ENCODE measurements around the gene ATG2A. TPM values are rescaled to one million over a fixed set of nuclear protein-coding genes. Genes with fewer than 3 reads are reported as not detected.

The ATG2A gene
- total and polyA plus RNA-seq, 9 of the 15 experiments (the other 6 are each of a cell fraction or from before 2014, with no cell fraction given) = 0.25 to 45.9 (median 5.2) TPM

DNA sequence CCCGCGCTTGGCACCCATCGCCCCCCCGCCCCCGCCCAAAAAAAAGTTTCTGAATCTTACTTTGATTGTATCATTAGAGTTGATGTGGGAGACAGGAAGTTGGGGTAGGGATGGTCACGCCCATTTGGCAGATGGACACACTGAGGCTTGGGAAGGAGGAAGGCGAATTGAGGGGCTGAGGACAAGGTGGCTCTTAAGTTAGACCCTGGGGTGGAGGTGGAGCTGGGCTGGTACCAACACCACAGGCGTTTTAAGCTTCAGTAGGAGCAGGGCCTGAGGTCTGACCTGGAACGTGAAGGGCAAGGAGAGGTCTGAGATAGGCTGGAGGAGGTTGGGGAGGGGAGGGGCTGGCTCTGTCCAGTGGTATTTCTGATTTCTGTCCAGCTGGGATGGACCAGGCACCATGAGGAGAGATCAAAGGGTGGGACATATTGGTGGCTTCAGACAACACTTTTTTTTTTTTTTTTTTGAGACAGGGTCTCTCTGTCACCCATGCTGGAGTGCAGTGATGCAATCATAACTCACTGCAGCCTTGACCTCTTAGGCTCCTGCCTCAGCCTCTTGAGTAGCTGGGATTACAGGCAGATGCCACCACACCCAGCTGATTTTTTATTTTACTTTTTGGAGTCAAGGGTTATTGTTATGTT, 71.8 kb downstream of the ATG2A start (continued):
- TF ChIP-seq, protein P1, sequence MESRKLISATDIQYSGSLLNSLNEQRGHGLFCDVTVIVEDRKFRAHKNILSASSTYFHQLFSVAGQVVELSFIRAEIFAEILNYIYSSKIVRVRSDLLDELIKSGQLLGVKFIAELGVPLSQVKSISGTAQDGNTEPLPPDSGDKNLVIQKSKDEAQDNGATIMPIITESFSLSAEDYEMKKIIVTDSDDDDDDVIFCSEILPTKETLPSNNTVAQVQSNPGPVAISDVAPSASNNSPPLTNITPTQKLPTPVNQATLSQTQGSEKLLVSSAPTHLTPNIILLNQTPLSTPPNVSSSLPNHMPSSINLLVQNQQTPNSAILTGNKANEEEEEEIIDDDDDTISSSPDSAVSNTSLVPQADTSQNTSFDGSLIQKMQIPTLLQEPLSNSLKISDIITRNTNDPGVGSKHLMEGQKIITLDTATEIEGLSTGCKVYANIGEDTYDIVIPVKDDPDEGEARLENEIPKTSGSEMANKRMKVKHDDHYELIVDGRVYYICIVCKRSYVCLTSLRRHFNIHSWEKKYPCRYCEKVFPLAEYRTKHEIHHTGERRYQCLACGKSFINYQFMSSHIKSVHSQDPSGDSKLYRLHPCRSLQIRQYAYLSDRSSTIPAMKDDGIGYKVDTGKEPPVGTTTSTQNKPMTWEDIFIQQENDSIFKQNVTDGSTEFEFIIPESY (CRISPR knock-in tag; IDR thresholded peaks at IDR 0.05) = no peak
- peak; percentile 84 for TF ChIP-seq ESRRA (IDR thresholded peaks at IDR 0.05; ENCODE audit: borderline replicate concordance, low read depth)
- no peak for TF ChIP-seq FOXK2 (conservative IDR thresholded peaks at IDR 0.05 in 1 of 2, IDR thresholded peaks at IDR 0.05 in 1 of 2; ENCODE audit: low read depth in 2 of 2)
- no peak for TF ChIP-seq PHF8 (IDR thresholded peaks at IDR 0.05; ENCODE audit: borderline replicate concordance, low read length)
- TF ChIP-seq U2AF2 (optimal IDR thresholded peaks at IDR 0.05; ENCODE audit: low read depth, low read length) = no peak
- TF ChIP-seq CBX2 (IDR thresholded peaks at IDR 0.05; ENCODE audit: insufficient read depth, low read length, poor library complexity, severe bottlenecking) = no peak
- TF ChIP-seq SIN3B (IDR thresholded peaks at IDR 0.05; ENCODE audit: low read depth) = no peak
- TF ChIP-seq ZNF239 (CRISPR knock-in tag; IDR thresholded peaks at IDR 0.05) = no peak
- no peak for TF ChIP-seq ZNF57 (CRISPR knock-in tag; IDR thresholded peaks at IDR 0.05)

MicroRNA genes within 50 kb of the gene (microRNA counts, 767-probe panel; counts per million panel counts)
- 3,352 counts per million, percentile 74 among the panel's probes with 10 or more counts for microRNA hsa-miR-192-5p

Small RNAs within 50 kb of the gene (microRNA-seq; reads per million reads assigned to microRNA genes)
- gene MIR6749 (ENCODE audit: borderline microRNAs expressed) = not detected
- gene MIR6750 (ENCODE audit: borderline microRNAs expressed) = 0.55 reads per million

Small RNAs within 50 kb of the gene (small RNA-seq; reads per million reads assigned to genes)
- gene MIR6749 (not detected), gene MIR6750 (not detected)

Other genes with a start within 250 kb of the ATG2A start
Only the 7 nearest of the 24 such genes appear.
- 4.0 and 7.1 TPM in 2 replicates for gene CDC42BPG, start 72.6 kb downstream of the ATG2A start, total RNA-seq (2014; rRNA removed)
- gene CDC42BPG, start 72.6 kb downstream of the ATG2A start, total RNA-seq (2014; rRNA removed; fragmentation: Illumina TruSeq; extraction: Trizol) = 0.99 and 1.1 TPM in 2 replicates
- 2.1 and 2.5 TPM in 2 replicates for gene CDC42BPG, start 72.6 kb downstream of the ATG2A start, total RNA-seq (2015; rRNA removed; fragmentation: Illumina TruSeq; extraction: Trizol)
- gene CDC42BPG, start 72.6 kb downstream of the ATG2A start, total RNA-seq (2021) = 7.4 and 8.8 TPM in 2 replicates
- 2.2 and 3.6 TPM in 2 replicates for gene CDC42BPG, start 72.6 kb downstream of the ATG2A start, polyA plus RNA-seq (2011; rRNA removed)
- 1.8 and 4.6 TPM in 2 replicates for gene CDC42BPG, start 72.6 kb downstream of the ATG2A start, polyA plus RNA-seq (2014; fragmentation: Illumina TruSeq; extraction: Trizol)
- gene CDC42BPG, start 72.6 kb downstream of the ATG2A start, polyA plus RNA-seq (2014; fragmentation: Nextera tagmentation; extraction: Ambion mirVana) = under 1 TPM; 0.04 to 0.08 TPM
- gene CDC42BPG, start 72.6 kb downstream of the ATG2A start, polyA plus RNA-seq (2014; rRNA removed) = 7.9 and 11.8 TPM in 2 replicates
- gene EHD1, start 38.6 kb downstream of the ATG2A start, total RNA-seq (2014; rRNA removed) = 39.1 and 40.0 TPM in 2 replicates
- 7.2 and 11.5 TPM in 2 replicates for gene EHD1, start 38.6 kb downstream of the ATG2A start, total RNA-seq (2014; rRNA removed; fragmentation: Illumina TruSeq; extraction: Trizol)
- gene EHD1, start 38.6 kb downstream of the ATG2A start, total RNA-seq (2015; rRNA removed; fragmentation: Illumina TruSeq; extraction: Trizol) = 12.7 and 12.9 TPM in 2 replicates
- 65.0 and 69.6 TPM in 2 replicates for gene EHD1, start 38.6 kb downstream of the ATG2A start, total RNA-seq (2021)
- gene EHD1, start 38.6 kb downstream of the ATG2A start, polyA plus RNA-seq (2011; rRNA removed) = 16.4 and 34.2 TPM in 2 replicates
- gene EHD1, start 38.6 kb downstream of the ATG2A start, polyA plus RNA-seq (2014; fragmentation: Illumina TruSeq; extraction: Trizol) = 41.0 and 45.1 TPM in 2 replicates
- under 1 TPM; 0.46 to 0.59 TPM for gene EHD1, start 38.6 kb downstream of the ATG2A start, polyA plus RNA-seq (2014; fragmentation: Nextera tagmentation; extraction: Ambion mirVana)
- gene EHD1, start 38.6 kb downstream of the ATG2A start, polyA plus RNA-seq (2014; rRNA removed) = 26.8 and 27.3 TPM in 2 replicates
- gene PPP2R5B, start 7.5 kb upstream of the ATG2A start, total RNA-seq (2014; rRNA removed) = 3.3 and 5.2 TPM in 2 replicates
- 1.8 and 3.2 TPM in 2 replicates for gene PPP2R5B, start 7.5 kb upstream of the ATG2A start, total RNA-seq (2014; rRNA removed; fragmentation: Illumina TruSeq; extraction: Trizol)
- gene PPP2R5B, start 7.5 kb upstream of the ATG2A start, total RNA-seq (2015; rRNA removed; fragmentation: Illumina TruSeq; extraction: Trizol) = 2.5 and 2.6 TPM in 2 replicates
- gene PPP2R5B, start 7.5 kb upstream of the ATG2A start, total RNA-seq (2021) = 6.4 and 7.8 TPM in 2 replicates
- 7.3 and 11.1 TPM in 2 replicates for gene PPP2R5B, start 7.5 kb upstream of the ATG2A start, polyA plus RNA-seq (2011; rRNA removed)
- gene PPP2R5B, start 7.5 kb upstream of the ATG2A start, polyA plus RNA-seq (2014; fragmentation: Illumina TruSeq; extraction: Trizol) = 5.1 and 5.2 TPM in 2 replicates
- gene PPP2R5B, start 7.5 kb upstream of the ATG2A start, polyA plus RNA-seq (2014; fragmentation: Nextera tagmentation; extraction: Ambion mirVana) = under 1 TPM; 0.10 to 0.13 TPM
- 5.1 and 6.1 TPM in 2 replicates for gene PPP2R5B, start 7.5 kb upstream of the ATG2A start, polyA plus RNA-seq (2014; rRNA removed)
- gene GPHA2, start 18.7 kb upstream of the ATG2A start, total RNA-seq (2014; rRNA removed) = not detected in 2 replicates
- gene GPHA2, start 18.7 kb upstream of the ATG2A start, total RNA-seq (2014; rRNA removed; fragmentation: Illumina TruSeq; extraction: Trizol) = not detected in 2 replicates
- gene GPHA2, start 18.7 kb upstream of the ATG2A start, total RNA-seq (2015; rRNA removed; fragmentation: Illumina TruSeq; extraction: Trizol) = 0.22 TPM in 1 of 2 replicates, not detected in the other
- gene GPHA2, start 18.7 kb upstream of the ATG2A start, total RNA-seq (2021) = not detected in 2 replicates
- not detected in 2 replicates for gene GPHA2, start 18.7 kb upstream of the ATG2A start, polyA plus RNA-seq (2011; rRNA removed)
- not detected in 2 replicates for gene GPHA2, start 18.7 kb upstream of the ATG2A start, polyA plus RNA-seq (2014; fragmentation: Illumina TruSeq; extraction: Trizol)
- gene GPHA2, start 18.7 kb upstream of the ATG2A start, polyA plus RNA-seq (2014; fragmentation: Nextera tagmentation; extraction: Ambion mirVana) = under 1 TPM in 1 of 2 experiments, not detected in 1; 0.17 TPM
- gene GPHA2, start 18.7 kb upstream of the ATG2A start, polyA plus RNA-seq (2014; rRNA removed) = 1.4 TPM in 1 of 2 replicates, not detected in the other
- gene MAJIN, start 54.9 kb upstream of the ATG2A start, total RNA-seq (2014; rRNA removed) = 0.12 TPM in 1 of 2 replicates, not detected in the other
- 0.18 and 0.29 TPM in 2 replicates for gene MAJIN, start 54.9 kb upstream of the ATG2A start, total RNA-seq (2014; rRNA removed; fragmentation: Illumina TruSeq; extraction: Trizol)
- gene MAJIN, start 54.9 kb upstream of the ATG2A start, total RNA-seq (2015; rRNA removed; fragmentation: Illumina TruSeq; extraction: Trizol) = 0.68 and 0.83 TPM in 2 replicates
- 0.24 TPM in 1 of 2 replicates, not detected in the other for gene MAJIN, start 54.9 kb upstream of the ATG2A start, total RNA-seq (2021)
- 0.28 and 0.42 TPM in 2 replicates for gene MAJIN, start 54.9 kb upstream of the ATG2A start, polyA plus RNA-seq (2011; rRNA removed)
- gene MAJIN, start 54.9 kb upstream of the ATG2A start, polyA plus RNA-seq (2014; fragmentation: Illumina TruSeq; extraction: Trizol) = 0.39 TPM in 1 of 2 replicates, not detected in the other
- under 1 TPM in 1 of 2 experiments, not detected in 1; 0.21 TPM for gene MAJIN, start 54.9 kb upstream of the ATG2A start, polyA plus RNA-seq (2014; fragmentation: Nextera tagmentation; extraction: Ambion mirVana)
- gene MAJIN, start 54.9 kb upstream of the ATG2A start, polyA plus RNA-seq (2014; rRNA removed) = 0.17 and 0.30 TPM in 2 replicates
- 7.0 and 7.3 TPM in 2 replicates for gene BATF2, start 79.8 kb upstream of the ATG2A start, total RNA-seq (2014; rRNA removed)
- 2.5 and 3.1 TPM in 2 replicates for gene BATF2, start 79.8 kb upstream of the ATG2A start, total RNA-seq (2014; rRNA removed; fragmentation: Illumina TruSeq; extraction: Trizol)
- 4.4 and 4.8 TPM in 2 replicates for gene BATF2, start 79.8 kb upstream of the ATG2A start, total RNA-seq (2015; rRNA removed; fragmentation: Illumina TruSeq; extraction: Trizol)
- gene BATF2, start 79.8 kb upstream of the ATG2A start, total RNA-seq (2021) = 8.7 TPM in 2 replicates
- 7.2 and 9.0 TPM in 2 replicates for gene BATF2, start 79.8 kb upstream of the ATG2A start, polyA plus RNA-seq (2011; rRNA removed)
- gene BATF2, start 79.8 kb upstream of the ATG2A start, polyA plus RNA-seq (2014; fragmentation: Illumina TruSeq; extraction: Trizol) = 8.9 and 10.0 TPM in 2 replicates
- gene BATF2, start 79.8 kb upstream of the ATG2A start, polyA plus RNA-seq (2014; fragmentation: Nextera tagmentation; extraction: Ambion mirVana) = 1 to 10 TPM; 1.7 to 1.9 TPM
- gene BATF2, start 79.8 kb upstream of the ATG2A start, polyA plus RNA-seq (2014; rRNA removed) = 5.2 and 6.4 TPM in 2 replicates
- gene ARL2, start 97.0 kb upstream of the ATG2A start, total RNA-seq (2014; rRNA removed) = 141 and 204 TPM in 2 replicates
- gene ARL2, start 97.0 kb upstream of the ATG2A start, total RNA-seq (2014; rRNA removed; fragmentation: Illumina TruSeq; extraction: Trizol) = 39.9 and 48.4 TPM in 2 replicates
- gene ARL2, start 97.0 kb upstream of the ATG2A start, total RNA-seq (2015; rRNA removed; fragmentation: Illumina TruSeq; extraction: Trizol) = 88.1 and 90.6 TPM in 2 replicates
- gene ARL2, start 97.0 kb upstream of the ATG2A start, total RNA-seq (2021) = 101 and 112 TPM in 2 replicates
- gene ARL2, start 97.0 kb upstream of the ATG2A start, polyA plus RNA-seq (2011; rRNA removed) = 114 and 171 TPM in 2 replicates
- gene ARL2, start 97.0 kb upstream of the ATG2A start, polyA plus RNA-seq (2014; fragmentation: Illumina TruSeq; extraction: Trizol) = 92.2 and 138 TPM in 2 replicates
- 10 to 100 TPM in 1 of 2 experiments, 1 to 10 TPM in 1; 5.7 to 32.6 TPM for gene ARL2, start 97.0 kb upstream of the ATG2A start, polyA plus RNA-seq (2014; fragmentation: Nextera tagmentation; extraction: Ambion mirVana)
- 154 and 169 TPM in 2 replicates for gene ARL2, start 97.0 kb upstream of the ATG2A start, polyA plus RNA-seq (2014; rRNA removed)

All from K562 (cell line).